Activated T-helper 1 cell treated with anti-CD3 and anti-CD28 coated beads, Interleukin-2, amount 50 U/mL, for 16 hours (primary cell): ENCODE data around the gene AGPAT3.

ENCODE experiments used
- DNase-seq, 2 donors: peaks; one replicate each; pipeline ENCODE4 v3.0.0-alpha.2; 2020; ENCODE audit warnings: low read depth in 1 of 2, low spot score in 1 of 2

AGPAT3 gene

GRCh38 chr21:44013380-44014088 lies 148.5 kb downstream of the AGPAT3 start:
- peak in 1 of 2 donors; percentile 17 for DNase-seq

GRCh38 chr21:44017601-44018000 lies 152.6 kb downstream of the AGPAT3 start:
- no peak for DNase-seq

DNA sequence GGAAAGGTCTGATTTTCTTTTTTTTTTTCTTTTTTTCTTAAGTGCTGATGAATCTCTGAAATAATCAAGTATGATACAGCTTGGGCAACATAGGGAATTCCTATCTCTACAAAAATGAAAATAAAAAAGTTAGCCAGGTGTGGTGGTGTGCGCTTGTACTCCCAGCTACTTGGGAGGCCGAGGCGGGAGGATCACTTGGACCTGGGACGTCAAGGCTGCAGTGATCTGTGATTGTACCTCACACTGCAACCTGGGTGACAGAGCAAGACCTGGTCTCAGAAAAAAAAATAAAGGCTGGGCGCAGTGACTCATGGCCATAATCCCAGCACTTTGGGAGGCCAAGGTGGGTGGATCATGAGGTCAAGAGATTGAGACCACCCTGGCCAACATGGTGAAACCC lies 153.1 kb downstream of the AGPAT3 start:
- DNase-seq = no peak

GRCh38 chr21:44018813-44019567 lies 154.0 kb downstream of the AGPAT3 start:
- DNase-seq = no peak

DNA sequence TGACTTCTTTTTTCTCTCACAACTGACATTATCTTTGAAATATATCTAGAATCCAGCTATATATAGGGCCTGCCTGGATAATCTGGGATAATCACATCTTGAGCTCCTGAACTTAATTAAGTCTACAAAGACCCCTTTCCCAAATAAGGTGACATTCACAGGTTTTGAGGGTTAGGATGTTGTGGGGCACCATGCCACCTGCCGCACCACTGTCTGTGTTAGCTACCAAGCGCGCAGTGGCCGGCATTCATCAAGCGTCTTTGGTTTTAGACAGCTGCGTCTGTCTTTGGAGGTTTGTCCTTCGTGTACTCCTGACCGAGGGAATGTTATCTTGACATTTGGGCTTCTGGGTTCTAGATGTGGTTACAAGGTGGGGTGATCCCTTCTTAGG lies 154.5 kb downstream of the AGPAT3 start:
- no peak for DNase-seq

- DNase-seq = no peak
These were observed 155.5 kb downstream of the AGPAT3 start for GRCh38 chr21:44020551-44020950.

DNA sequence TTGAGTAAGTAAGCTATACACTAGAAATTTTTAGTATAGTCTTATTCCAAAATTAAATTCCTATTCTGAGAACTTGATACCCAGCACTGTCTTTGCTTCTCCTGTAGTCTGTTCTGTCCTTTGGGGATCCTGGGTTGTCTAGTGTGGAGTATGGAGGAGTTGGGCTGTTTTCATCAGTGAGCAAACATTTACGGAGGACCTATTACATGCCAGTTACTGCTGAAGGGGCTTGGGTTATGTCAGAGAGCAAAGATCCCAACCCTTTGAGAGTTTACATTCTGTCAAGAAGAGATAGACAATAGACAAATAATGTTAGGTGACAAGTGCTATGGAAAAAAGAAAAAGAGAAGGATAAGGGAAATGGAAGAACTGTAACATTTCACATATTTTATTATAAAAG lies 156.0 kb downstream of the AGPAT3 start:
- DNase-seq = no peak

GRCh38 chr21:44024257-44024656 lies 159.2 kb downstream of the AGPAT3 start:
- no peak for DNase-seq

- no peak for DNase-seq
These were observed 159.9 kb downstream of the AGPAT3 start for GRCh38 chr21:44024887-44025353.

DNA sequence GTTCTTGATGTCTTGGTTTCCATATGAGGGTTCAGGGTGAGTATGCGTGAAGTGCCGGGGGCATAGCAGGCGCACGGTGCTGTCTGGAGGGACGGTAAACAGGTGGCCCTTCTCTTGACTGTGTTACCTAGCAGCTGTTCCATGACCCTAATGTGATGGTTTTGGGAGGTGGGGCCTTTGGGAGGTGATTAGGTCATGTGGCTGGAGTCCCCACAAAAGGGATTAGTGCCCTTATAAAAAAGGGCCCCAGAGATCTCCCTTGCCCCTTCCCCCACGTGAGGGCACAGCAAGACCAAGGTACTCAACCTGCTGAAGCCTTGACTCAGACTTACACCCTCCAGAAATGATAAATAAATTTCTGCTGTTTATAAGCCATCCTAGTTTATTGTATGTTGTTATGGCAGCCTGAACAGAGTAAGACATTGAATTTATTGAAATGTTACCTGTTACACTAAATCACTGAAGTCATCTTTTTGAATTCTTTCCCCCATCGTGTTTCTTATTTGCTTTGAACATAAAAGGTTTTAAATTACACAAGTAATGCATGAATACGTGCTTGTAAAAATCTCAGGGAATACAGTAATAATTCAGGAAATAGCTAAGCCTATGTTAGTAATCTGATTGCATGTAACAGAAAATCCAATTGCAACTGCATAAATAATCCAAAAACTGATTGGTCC lies 162.7 kb downstream of the AGPAT3 start:
- DNase-seq = no peak

GRCh38 chr21:44028287-44028659 lies 163.2 kb downstream of the AGPAT3 start:
- no peak for DNase-seq

DNA sequence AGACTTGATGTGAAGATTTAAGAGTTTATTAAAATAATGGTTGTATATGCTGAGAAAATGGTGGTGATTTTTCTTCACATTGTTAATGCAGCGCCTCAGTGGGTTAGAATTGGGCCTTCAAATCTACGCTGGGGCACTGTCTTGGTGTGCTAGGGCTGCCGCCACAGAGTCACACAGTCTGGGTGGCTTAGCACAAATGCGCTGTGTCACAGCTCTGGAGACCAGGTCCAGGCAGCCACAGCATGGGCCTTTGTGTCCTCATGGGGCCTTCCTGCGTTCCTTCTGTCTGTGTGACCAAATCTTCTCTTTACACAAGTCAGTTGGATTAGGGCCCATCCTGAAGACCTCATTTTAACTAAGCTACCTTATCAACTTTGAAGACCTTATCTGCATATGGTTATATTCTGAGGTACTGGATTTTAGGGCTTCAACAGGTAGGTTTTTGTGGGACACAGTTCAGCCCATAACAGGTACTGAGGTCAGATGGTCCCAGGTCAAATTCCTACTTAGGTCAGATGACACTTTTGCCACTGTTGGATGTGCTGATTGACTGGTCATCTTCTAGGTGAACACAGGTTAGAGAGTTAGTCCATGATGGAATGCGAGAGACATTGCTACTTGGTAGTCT lies 164.6 kb downstream of the AGPAT3 start:
- no peak for DNase-seq

DNA sequence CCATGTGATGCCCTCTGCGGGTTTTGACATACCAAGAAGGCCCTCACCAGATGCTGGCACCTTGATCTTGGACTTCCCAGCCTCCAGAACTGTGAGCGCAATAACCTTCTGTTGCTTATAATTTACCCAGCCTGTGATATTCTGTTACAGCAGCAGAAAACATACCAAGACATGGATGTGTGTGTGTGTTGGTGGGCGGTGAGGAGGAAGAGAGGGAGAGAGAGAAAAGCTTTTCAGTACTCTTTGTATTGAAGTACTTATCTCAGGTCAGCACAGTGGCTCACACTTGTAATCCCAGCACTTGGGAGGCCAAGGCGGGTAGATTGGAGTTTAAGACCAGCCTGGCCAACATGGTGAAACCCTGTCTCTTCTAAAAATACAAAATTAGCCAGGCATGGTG lies 170.2 kb downstream of the AGPAT3 start:
- DNase-seq = no peak
